SK-N-SH treated with all-trans-retinoic acid at 6 μM for 48 hours (cell line): ENCODE results near the gene LARP4B.

Experiments used
- ATAC-seq: fragments of 200-7000 bp; cut with Tn5 transposase; 3 replicates; pipeline ENCODE4 v1.9.1; 2020; ENCODE audit warnings: mild to moderate bottlenecking, moderate library complexity
- ARNTL ChIP-seq: fragments of 450-650 bp; formaldehyde crosslinking; IDR thresholded peaks from 2 replicates; pipeline ENCODE4 v1.5.0; 2020; ENCODE audit warnings: low read depth, mild to moderate bottlenecking, moderate library complexity, borderline replicate concordance
- BACH2 ChIP-seq: fragments of 250-450 bp; sonication (Bioruptor Pico); IDR thresholded peaks from 2 replicates; pipeline ENCODE4 v1.9.0; 2021; ENCODE audit warnings: mild to moderate bottlenecking, borderline replicate concordance
- CSDC2 ChIP-seq: fragments of 250-450 bp; sonication (Bioruptor Pico); IDR thresholded peaks from 2 replicates; pipeline ENCODE4 v1.5.0; 2020; ENCODE audit warnings: mild to moderate bottlenecking, moderate library complexity
- ESRRG ChIP-seq: fragments of 250-450 bp; sonication (Bioruptor Pico); IDR thresholded peaks from 2 replicates; pipeline ENCODE4 v1.6.1; 2021; ENCODE audit warnings: mild to moderate bottlenecking
- GLIS3 ChIP-seq: fragments of 250-450 bp; sonication (Bioruptor Pico); IDR thresholded peaks from 2 replicates; pipeline ENCODE4 v1.5.0; 2020; ENCODE audit warnings: mild to moderate bottlenecking, moderate library complexity
- ISL1 ChIP-seq: fragments of 250-450 bp; sonication (Bioruptor Pico); IDR thresholded peaks from 2 replicates; pipeline ENCODE4 v2.1.2; 2022; ENCODE audit warnings: mild to moderate bottlenecking, moderate library complexity
- OSR1 ChIP-seq: fragments of 250-450 bp; sonication (Bioruptor Pico); IDR thresholded peaks from 2 replicates; pipeline ENCODE4 v1.8.0; 2022; ENCODE audit warnings: moderate library complexity, mild to moderate bottlenecking, inconsistent platforms
- PPARA ChIP-seq: fragments of 250-450 bp; sonication (Bioruptor Pico); IDR thresholded peaks from 2 replicates; pipeline ENCODE4 v1.5.0; 2020; ENCODE audit warnings: mild to moderate bottlenecking, borderline replicate concordance
- RARB ChIP-seq: fragments of 250-450 bp; sonication (Bioruptor Pico); IDR thresholded peaks from 2 replicates; pipeline ENCODE4 v1.8.0; 2021; ENCODE audit warnings: mild to moderate bottlenecking, moderate library complexity
- SNAI2 ChIP-seq: fragments of 250-450 bp; sonication (Bioruptor Pico); IDR thresholded peaks from 2 replicates; pipeline ENCODE4 v1.5.0; 2020; ENCODE audit warnings: mild to moderate bottlenecking, moderate library complexity
- TOX ChIP-seq: fragments of 250-450 bp; sonication (Bioruptor Pico); IDR thresholded peaks from 2 replicates; pipeline ENCODE4 v1.8.0; 2021; ENCODE audit warnings: mild to moderate bottlenecking, moderate library complexity, borderline replicate concordance
- ZFP3 ChIP-seq: fragments of 250-450 bp; sonication (Bioruptor Pico); IDR thresholded peaks from 2 replicates; pipeline ENCODE4 v1.5.0; 2020; ENCODE audit warnings: mild to moderate bottlenecking, moderate library complexity
- ZFP30 ChIP-seq: fragments of 450-650 bp; formaldehyde crosslinking; IDR thresholded peaks from 2 replicates; pipeline ENCODE4 v1.5.0; 2022; ENCODE audit warnings: mild to moderate bottlenecking, moderate library complexity
- ZNF565 ChIP-seq: fragments of 450-650 bp; formaldehyde crosslinking; conservative IDR thresholded peaks from 2 replicates; pipeline ENCODE4 v1.5.0; 2020; ENCODE audit warnings: low read depth, mild to moderate bottlenecking, moderate library complexity
- ZNF70 ChIP-seq: fragments of 450-650 bp; formaldehyde crosslinking; IDR thresholded peaks from 2 replicates; pipeline ENCODE4 v1.5.0; 2020; ENCODE audit warnings: mild to moderate bottlenecking, moderate library complexity
- ZNF8 ChIP-seq: fragments of 450-650 bp; formaldehyde crosslinking; IDR thresholded peaks from 2 replicates; pipeline ENCODE4 v1.5.0; 2020; ENCODE audit warnings: mild to moderate bottlenecking, moderate library complexity
- TF ChIP-seq, protein P1 (sequence below): fragments of 250-450 bp; sonication (Bioruptor Pico); IDR thresholded peaks from 2 replicates; pipeline ENCODE4 v1.5.1; 2020; ENCODE audit warnings: low read depth, mild to moderate bottlenecking, moderate library complexity
- TF ChIP-seq, protein P2 (sequence below): fragments of 250-450 bp; sonication (Bioruptor Pico); IDR thresholded peaks from 2 replicates; pipeline ENCODE4 v1.8.0; 2021; ENCODE audit warnings: low read depth, mild to moderate bottlenecking, moderate library complexity, borderline replicate concordance
- TF ChIP-seq, protein P3 (sequence below): fragments of 250-450 bp; sonication (Bioruptor Pico); IDR thresholded peaks from 2 replicates; pipeline ENCODE4 v1.8.0; 2020; ENCODE audit warnings: mild to moderate bottlenecking, moderate library complexity, borderline replicate concordance
- TF ChIP-seq, protein P4 (sequence below): fragments of 250-450 bp; sonication (Bioruptor Pico); IDR thresholded peaks from 2 replicates; pipeline ENCODE4 v1.5.0; 2020; ENCODE audit warnings: mild to moderate bottlenecking, moderate library complexity

LARP4B gene

DNA sequence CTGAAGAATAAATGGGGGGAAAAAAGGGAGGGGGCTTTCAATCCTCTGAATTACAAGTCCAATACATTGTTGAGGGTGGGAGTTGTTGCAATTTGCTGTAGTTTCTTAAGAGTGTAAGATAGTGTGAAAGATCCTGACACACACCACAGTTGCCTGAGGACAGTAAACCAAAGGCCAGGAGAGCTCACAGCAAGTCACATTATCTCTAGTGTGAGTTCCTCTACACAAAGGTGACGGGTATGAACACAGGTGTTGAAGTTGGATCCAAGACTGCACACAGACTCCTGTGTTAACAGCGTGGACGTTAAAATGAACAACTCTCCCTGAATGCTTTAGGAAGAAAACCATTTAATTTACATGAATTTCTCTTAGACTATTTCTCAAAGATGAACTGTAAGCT, 12.0 kb downstream of the LARP4B start:
- no peak for ATAC-seq
- no peak for TF ChIP-seq RARB (CRISPR knock-in tag)
- TF ChIP-seq OSR1 (CRISPR knock-in tag), result no peak
- TF ChIP-seq, protein P1, sequence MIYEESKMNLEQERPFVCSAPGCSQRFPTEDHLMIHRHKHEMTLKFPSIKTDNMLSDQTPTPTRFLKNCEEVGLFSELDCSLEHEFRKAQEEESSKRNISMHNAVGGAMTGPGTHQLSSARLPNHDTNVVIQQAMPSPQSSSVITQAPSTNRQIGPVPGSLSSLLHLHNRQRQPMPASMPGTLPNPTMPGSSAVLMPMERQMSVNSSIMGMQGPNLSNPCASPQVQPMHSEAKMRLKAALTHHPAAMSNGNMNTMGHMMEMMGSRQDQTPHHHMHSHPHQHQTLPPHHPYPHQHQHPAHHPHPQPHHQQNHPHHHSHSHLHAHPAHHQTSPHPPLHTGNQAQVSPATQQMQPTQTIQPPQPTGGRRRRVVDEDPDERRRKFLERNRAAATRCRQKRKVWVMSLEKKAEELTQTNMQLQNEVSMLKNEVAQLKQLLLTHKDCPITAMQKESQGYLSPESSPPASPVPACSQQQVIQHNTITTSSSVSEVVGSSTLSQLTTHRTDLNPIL (CRISPR knock-in tag), result no peak
- TF ChIP-seq, protein P2, sequence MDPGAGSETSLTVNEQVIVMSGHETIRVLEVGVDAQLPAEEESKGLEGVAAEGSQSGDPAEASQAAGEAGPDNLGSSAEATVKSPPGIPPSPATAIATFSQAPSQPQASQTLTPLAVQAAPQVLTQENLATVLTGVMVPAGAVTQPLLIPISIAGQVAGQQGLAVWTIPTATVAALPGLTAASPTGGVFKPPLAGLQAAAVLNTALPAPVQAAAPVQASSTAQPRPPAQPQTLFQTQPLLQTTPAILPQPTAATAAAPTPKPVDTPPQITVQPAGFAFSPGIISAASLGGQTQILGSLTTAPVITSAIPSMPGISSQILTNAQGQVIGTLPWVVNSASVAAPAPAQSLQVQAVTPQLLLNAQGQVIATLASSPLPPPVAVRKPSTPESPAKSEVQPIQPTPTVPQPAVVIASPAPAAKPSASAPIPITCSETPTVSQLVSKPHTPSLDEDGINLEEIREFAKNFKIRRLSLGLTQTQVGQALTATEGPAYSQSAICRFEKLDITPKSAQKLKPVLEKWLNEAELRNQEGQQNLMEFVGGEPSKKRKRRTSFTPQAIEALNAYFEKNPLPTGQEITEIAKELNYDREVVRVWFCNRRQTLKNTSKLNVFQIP (CRISPR knock-in tag), result no peak
- TF ChIP-seq PPARA (CRISPR knock-in tag), result no peak
- TF ChIP-seq ISL1 (CRISPR knock-in tag), result no peak
- TF ChIP-seq BACH2 (CRISPR knock-in tag), result no peak
- no peak for TF ChIP-seq ARNTL (CRISPR knock-in tag)
- no peak for TF ChIP-seq ZNF70 (CRISPR knock-in tag)

DNA sequence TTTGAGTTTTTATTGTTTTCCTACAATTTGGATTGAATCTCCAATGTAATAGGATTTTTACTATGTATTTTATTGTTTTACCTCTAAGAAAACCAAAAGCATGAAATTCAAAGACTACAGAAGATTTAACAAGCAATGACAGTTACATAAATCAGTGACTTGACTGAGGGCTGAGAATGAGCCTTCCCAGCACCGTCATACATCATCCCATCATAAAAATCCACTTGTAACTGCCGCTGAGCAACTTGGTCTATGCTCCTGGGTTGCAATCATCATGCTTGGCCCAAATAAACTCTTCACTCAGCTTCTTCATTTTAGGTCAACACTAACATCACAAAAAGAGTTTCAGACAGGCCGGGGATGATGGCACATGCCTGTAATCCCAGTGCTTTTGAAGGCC, 13.5 kb downstream of the LARP4B start:
- no peak for TF ChIP-seq RARB (CRISPR knock-in tag)
- ATAC-seq, result no peak

DNA sequence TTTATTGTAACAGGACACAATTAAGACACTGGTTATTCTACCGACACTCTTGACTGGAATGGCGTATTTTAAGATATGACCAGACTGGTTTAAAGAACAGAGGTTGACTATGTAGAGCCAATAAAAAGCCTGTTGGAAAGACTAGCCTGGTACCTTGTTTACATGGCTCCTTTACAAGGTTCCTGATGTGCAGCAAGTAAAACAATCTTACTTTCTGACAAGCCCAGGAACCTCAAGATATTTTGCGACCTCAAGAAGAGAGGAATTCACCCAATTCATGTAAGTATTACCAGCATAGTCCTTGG, 14.1 kb downstream of the LARP4B start:
- no peak for TF ChIP-seq ESRRG (CRISPR knock-in tag)
- no peak for TF ChIP-seq SNAI2 (CRISPR knock-in tag)
- TF ChIP-seq ZFP3, result no peak
- TF ChIP-seq ZNF70 (CRISPR knock-in tag), result no peak
- no peak for TF ChIP-seq OSR1 (CRISPR knock-in tag)
- TF ChIP-seq, protein P3, sequence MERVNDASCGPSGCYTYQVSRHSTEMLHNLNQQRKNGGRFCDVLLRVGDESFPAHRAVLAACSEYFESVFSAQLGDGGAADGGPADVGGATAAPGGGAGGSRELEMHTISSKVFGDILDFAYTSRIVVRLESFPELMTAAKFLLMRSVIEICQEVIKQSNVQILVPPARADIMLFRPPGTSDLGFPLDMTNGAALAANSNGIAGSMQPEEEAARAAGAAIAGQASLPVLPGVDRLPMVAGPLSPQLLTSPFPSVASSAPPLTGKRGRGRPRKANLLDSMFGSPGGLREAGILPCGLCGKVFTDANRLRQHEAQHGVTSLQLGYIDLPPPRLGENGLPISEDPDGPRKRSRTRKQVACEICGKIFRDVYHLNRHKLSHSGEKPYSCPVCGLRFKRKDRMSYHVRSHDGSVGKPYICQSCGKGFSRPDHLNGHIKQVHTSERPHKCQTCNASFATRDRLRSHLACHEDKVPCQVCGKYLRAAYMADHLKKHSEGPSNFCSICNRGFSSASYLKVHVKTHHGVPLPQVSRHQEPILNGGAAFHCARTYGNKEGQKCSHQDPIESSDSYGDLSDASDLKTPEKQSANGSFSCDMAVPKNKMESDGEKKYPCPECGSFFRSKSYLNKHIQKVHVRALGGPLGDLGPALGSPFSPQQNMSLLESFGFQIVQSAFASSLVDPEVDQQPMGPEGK (CRISPR knock-in tag), result no peak
- no peak for TF ChIP-seq GLIS3 (CRISPR knock-in tag)
- no peak for TF ChIP-seq BACH2 (CRISPR knock-in tag)
- no peak for TF ChIP-seq CSDC2
- TF ChIP-seq ZFP30 (CRISPR knock-in tag), result no peak
- no peak for TF ChIP-seq TOX (CRISPR knock-in tag)
- TF ChIP-seq, protein P1 (CRISPR knock-in tag), result no peak
- TF ChIP-seq ARNTL (CRISPR knock-in tag), result no peak
- TF ChIP-seq RARB (CRISPR knock-in tag), result no peak
- no peak for TF ChIP-seq ZNF565 (CRISPR knock-in tag)
- TF ChIP-seq, protein P4, sequence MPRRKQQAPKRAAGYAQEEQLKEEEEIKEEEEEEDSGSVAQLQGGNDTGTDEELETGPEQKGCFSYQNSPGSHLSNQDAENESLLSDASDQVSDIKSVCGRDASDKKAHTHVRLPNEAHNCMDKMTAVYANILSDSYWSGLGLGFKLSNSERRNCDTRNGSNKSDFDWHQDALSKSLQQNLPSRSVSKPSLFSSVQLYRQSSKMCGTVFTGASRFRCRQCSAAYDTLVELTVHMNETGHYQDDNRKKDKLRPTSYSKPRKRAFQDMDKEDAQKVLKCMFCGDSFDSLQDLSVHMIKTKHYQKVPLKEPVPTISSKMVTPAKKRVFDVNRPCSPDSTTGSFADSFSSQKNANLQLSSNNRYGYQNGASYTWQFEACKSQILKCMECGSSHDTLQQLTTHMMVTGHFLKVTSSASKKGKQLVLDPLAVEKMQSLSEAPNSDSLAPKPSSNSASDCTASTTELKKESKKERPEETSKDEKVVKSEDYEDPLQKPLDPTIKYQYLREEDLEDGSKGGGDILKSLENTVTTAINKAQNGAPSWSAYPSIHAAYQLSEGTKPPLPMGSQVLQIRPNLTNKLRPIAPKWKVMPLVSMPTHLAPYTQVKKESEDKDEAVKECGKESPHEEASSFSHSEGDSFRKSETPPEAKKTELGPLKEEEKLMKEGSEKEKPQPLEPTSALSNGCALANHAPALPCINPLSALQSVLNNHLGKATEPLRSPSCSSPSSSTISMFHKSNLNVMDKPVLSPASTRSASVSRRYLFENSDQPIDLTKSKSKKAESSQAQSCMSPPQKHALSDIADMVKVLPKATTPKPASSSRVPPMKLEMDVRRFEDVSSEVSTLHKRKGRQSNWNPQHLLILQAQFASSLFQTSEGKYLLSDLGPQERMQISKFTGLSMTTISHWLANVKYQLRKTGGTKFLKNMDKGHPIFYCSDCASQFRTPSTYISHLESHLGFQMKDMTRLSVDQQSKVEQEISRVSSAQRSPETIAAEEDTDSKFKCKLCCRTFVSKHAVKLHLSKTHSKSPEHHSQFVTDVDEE (CRISPR knock-in tag), result no peak
- TF ChIP-seq, protein P2 (CRISPR knock-in tag), result no peak
- TF ChIP-seq PPARA (CRISPR knock-in tag), result no peak
- TF ChIP-seq ZNF8 (CRISPR knock-in tag), result no peak
- ATAC-seq, result no peak
